HG03575 (cell line): ENCODE data around the gene DYNLL1.

Experiments
- ATAC-seq: cut with Tn5 transposase; IDR thresholded peaks from one replicate; pipeline ENCODE4 v1.9.1; 2021; ENCODE audit not compliant: unreplicated experiment, insufficient number of reproducible peaks, low FRiP score; ENCODE audit errors: extremely low read depth

Gene DYNLL1

DNA sequence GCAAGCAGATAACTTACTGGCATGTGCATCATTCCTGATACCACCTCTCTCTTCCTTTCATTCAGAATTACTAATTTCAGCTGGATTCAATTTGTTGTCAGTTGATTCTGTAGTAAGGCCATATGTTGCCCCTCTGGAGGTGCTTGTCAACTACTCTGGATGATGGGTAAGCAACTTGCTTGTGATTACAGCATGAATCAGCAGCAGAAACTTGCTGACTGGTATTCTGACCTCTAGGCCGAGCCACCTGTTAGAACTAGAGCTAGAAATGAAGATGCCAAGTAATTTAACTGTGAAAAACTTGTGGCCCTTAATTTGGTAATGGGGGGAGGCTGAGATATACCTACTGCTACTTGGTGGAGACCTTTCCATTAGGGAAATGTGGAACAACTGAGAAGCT lies 43.4 kb downstream of the DYNLL1 start:
- no peak for ATAC-seq

DNA sequence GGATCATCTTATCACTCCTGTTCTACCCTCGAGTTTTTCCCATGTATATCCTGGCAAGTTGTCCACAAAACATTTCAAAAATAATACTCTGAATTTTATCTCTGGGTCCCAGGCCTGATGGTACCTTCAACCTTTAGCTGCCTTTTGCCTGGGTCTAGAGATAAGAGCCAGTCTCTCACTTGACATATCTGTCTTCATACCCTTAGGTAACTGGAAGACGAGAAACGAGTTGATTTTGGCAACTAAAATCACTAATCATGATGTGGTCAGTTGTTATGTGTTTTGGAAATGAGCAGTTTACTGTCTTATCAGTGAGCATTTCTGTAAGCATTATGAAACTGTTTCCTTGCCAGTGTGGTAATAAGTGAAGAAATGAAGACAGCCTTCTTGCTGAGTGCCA lies 44.5 kb downstream of the DYNLL1 start:
- no peak for ATAC-seq

DNA sequence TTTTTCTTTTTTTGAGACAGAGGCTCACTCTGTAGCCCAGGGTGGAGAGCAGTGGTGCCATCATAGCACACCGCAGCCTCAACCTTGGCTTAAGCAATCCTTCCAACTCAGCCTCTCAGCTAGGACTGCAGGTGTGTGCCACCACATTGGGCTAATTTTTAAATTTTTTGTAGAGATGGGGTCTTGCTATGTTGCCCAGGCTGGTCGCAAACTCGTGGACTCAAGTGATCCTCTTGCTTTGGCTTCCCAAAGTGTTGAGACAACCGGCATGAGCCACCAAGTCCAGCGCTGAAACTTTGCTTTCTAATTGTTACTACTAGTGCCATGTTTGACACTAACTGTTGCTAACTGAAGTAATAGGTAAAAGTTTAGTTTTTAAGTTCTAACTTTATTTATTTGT lies 46.3 kb downstream of the DYNLL1 start:
- no peak for ATAC-seq

DNA sequence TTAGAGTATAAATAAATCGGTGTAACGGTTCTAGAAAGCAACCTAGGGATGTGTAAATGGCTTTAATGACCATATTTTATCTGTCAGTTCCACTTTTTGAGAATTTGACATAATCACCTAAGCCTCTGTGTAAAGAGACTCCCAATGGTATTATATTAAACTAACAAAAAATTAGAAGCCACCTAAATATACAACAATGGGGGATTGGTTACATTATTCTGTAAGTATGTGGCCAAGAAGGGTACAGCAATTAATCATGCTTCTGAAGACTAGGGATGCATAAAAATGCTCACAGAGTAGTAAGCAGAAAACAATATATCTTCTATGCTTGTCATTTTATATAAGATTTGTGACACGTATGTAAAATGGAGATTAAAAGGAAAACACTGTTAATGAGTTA lies 48.8 kb downstream of the DYNLL1 start:
- ATAC-seq: no peak

DNA sequence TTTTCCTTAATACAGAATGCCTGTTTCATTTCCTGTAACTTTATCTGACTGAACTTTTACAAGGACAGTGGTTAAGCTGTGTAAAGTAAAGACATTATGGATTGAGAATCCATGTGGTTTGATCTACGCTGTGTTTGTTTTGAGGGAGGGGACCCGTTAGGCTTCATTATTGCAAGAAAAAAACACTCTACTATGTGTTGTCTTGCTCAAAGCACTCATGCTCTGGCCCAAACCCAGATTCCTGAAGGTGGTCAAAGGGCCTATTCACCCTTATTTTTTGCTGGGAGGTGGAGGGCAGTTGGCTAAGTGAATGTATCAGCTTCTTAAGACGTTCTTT lies 50.1 kb downstream of the DYNLL1 start:
- no peak for ATAC-seq
